HCT116 (cell line): ENCODE results near the gene SLC37A3. TPM values are rescaled to one million over a fixed set of nuclear protein-coding genes. Genes with fewer than 3 reads are reported as not detected.

Experiments
- ATAC-seq: fragments of 200-7000 bp; cut with Tn5 transposase; 2 replicates; pipeline ENCODE4 v1.9.1; 2020; ENCODE audit warnings: mild to moderate bottlenecking, moderate library complexity
- BruUV-seq: library from RNA; stranded (reverse); fragments of 400-500 nt; replicated peaks from 2 replicates; lab custom pipeline; 2021; lab: Mats Ljungman, UMichigan
- CTCF ChIA-PET: fragments of 300-600 bp; sonication (Branson Sonifier 250); formaldehyde crosslinking; loops from one replicate; lab custom pipeline; 2021; ENCODE audit warnings: antibody characterized with exemption; lab: Charles Lee
- POLR2A ChIA-PET: fragments of 300-600, 350-600 bp; sonication (Branson Sonifier 250); formaldehyde crosslinking; loops from one replicate; lab custom pipeline; 2021; ENCODE audit warnings: antibody characterized with exemption; lab: Charles Lee
- RAD21 ChIA-PET, 2 experiments: fragments of 300-600 bp; sonication (Branson Sonifier 250); formaldehyde crosslinking; loops; one replicate each; lab custom pipeline; 2023; ENCODE audit warnings: low total read pairs in 2 of 2; ENCODE audit not compliant: uncharacterized antibody in 2 of 2, unreplicated experiment in 2 of 2, low non-redundant PET in 1 of 2; lab: Charles Lee
- DNase-seq: peaks from one replicate; pipeline ENCODE4 v3.0.0-alpha.2; 2010; ENCODE audit warnings: low read depth, low spot score
- H2AFZ ChIP-seq: fragments of 200-600 bp; shearing (Covaris generic), sonication (generic); 2 replicates; pipeline ENCODE4 v1.6.1; 2017; ENCODE audit warnings: low read depth, mixed run types, mixed read lengths, antibody characterized with exemption, low read length; ENCODE audit not compliant: poor library complexity, severe bottlenecking
- H3K27ac ChIP-seq: 2 replicates; pipeline ENCODE4 v1.5.1; 2012; ENCODE audit warnings: low read depth, low read length
- H3K27me3 ChIP-seq: fragments of 200-600 bp; sonication (generic); 2 replicates; pipeline ENCODE4 v1.6.1; 2016; ENCODE audit warnings: mixed run types, low read length, mixed read lengths; ENCODE audit not compliant: insufficient read depth
- H3K36me3 ChIP-seq, 2 experiments: fragments of 200-500 bp in 1 of 2; fragments of 200-600 bp in 1 of 2; sonication (Bioruptor generic) in 1 of 2; sonication (generic) in 1 of 2; 2 replicates each; pipeline versions ENCODE4 v1.5.1 to v1.6.1; 2014 to 2016; ENCODE audit warnings: low read length in 2 of 2, inconsistent platforms in 1 of 2, mixed read lengths in 1 of 2, mixed run types in 1 of 2; ENCODE audit not compliant: insufficient read depth in 2 of 2, control insufficient read depth in 1 of 2
- H3K4me1 ChIP-seq, 2 experiments: fragments of 200-600 bp in 1 of 2; sonication (generic) in 1 of 2; 2 replicates each; pipeline versions ENCODE4 v1.5.1 to v1.6.1; 2012 to 2017; ENCODE audit warnings: low read length in 2 of 2, inconsistent platforms in 1 of 2, mild to moderate bottlenecking in 1 of 2, mixed read lengths in 1 of 2, mixed run types in 1 of 2, moderate library complexity in 1 of 2; ENCODE audit not compliant: insufficient read depth in 2 of 2, control insufficient read depth in 1 of 2
- H3K4me2 ChIP-seq: fragments of 200-600 bp; sonication (generic); 2 replicates; pipeline ENCODE4 v1.6.1; 2017; ENCODE audit warnings: mixed run types, low read length, mixed read lengths
- H3K4me3 ChIP-seq, 2 experiments: fragments of 200-600 bp in 1 of 2; sonication (generic) in 1 of 2; replicated peaks in 1 of 2; 2 replicates each; pipeline ENCODE4 v1.5.1; 2011 to 2016; ENCODE audit warnings: low read length in 2 of 2, control low read depth in 1 of 2, low read depth in 1 of 2, mild to moderate bottlenecking in 1 of 2, mixed read lengths in 1 of 2, mixed run types in 1 of 2
- H3K79me2 ChIP-seq: fragments of 200-600 bp; sonication (generic); 2 replicates; pipeline ENCODE4 v1.6.1; 2017; ENCODE audit warnings: mild to moderate bottlenecking, mixed run types, low read length, moderate library complexity, mixed read lengths; ENCODE audit not compliant: insufficient read depth
- H3K9ac ChIP-seq: fragments of 200-600 bp; sonication (generic); 2 replicates; pipeline ENCODE4 v1.6.1; 2016; ENCODE audit warnings: low read length, mixed read lengths
- H3K9me2 ChIP-seq: fragments of 200-600 bp; sonication (generic), shearing (Covaris generic); 2 replicates; pipeline ENCODE4 v1.6.1; 2017; ENCODE audit warnings: mixed run types, mild to moderate bottlenecking, moderate library complexity; ENCODE audit not compliant: insufficient read depth
- H3K9me3 ChIP-seq, 2 experiments: fragments of 200-500 bp in 1 of 2; fragments of 200-600 bp in 1 of 2; sonication (Bioruptor generic) in 1 of 2; sonication (generic) in 1 of 2; 2 replicates each; pipeline ENCODE4 v1.6.1; 2014 to 2017; ENCODE audit warnings: low read length in 2 of 2, mixed read lengths in 2 of 2, inconsistent platforms in 1 of 2, low read depth in 1 of 2, mild to moderate bottlenecking in 1 of 2, mixed run types in 1 of 2, moderate library complexity in 1 of 2; ENCODE audit not compliant: control insufficient read depth in 1 of 2, insufficient read depth in 1 of 2
- H4K20me1 ChIP-seq: fragments of 200-600 bp; sonication (generic), shearing (Covaris generic); 2 replicates; pipeline ENCODE4 v1.6.1; 2017; ENCODE audit warnings: mixed run types, mild to moderate bottlenecking, moderate library complexity; ENCODE audit not compliant: insufficient read depth
- CBX3 ChIP-seq: IDR thresholded peaks from 2 replicates; pipeline ENCODE4 v1.6.1; 2012; ENCODE audit warnings: low read depth
- CEBPB ChIP-seq: IDR thresholded peaks from 2 replicates; pipeline ENCODE4 v1.6.1; 2012; ENCODE audit warnings: low read depth
- EGR1 ChIP-seq: IDR thresholded peaks from 2 replicates; pipeline ENCODE4 v1.6.1; 2012; ENCODE audit warnings: low read depth
- ELF1 ChIP-seq: IDR thresholded peaks from 2 replicates; pipeline ENCODE4 v1.6.1; 2012; ENCODE audit warnings: low read depth, borderline replicate concordance
- EZH2 ChIP-seq: fragments of 200-600 bp; sonication (generic); IDR thresholded peaks from 2 replicates; pipeline ENCODE4 v1.6.1; 2017; ENCODE audit warnings: antibody characterized with exemption, mixed run types
- EZH2phosphoT487 ChIP-seq: fragments of 200-600 bp; IDR thresholded peaks from 2 replicates; pipeline ENCODE4 v1.6.1; 2018; ENCODE audit warnings: antibody characterized with exemption, borderline replicate concordance
- FOSL1 ChIP-seq: IDR thresholded peaks from 2 replicates; pipeline ENCODE4 v1.6.1; 2012; ENCODE audit warnings: low read depth
- JUND ChIP-seq: IDR thresholded peaks from 2 replicates; pipeline ENCODE4 v1.6.1; 2012
- POLR2AphosphoS5 ChIP-seq: IDR thresholded peaks from 2 replicates; pipeline ENCODE4 v1.6.1; 2011; ENCODE audit warnings: mild to moderate bottlenecking, low read depth, low read length, moderate library complexity
- RAD21 ChIP-seq: IDR thresholded peaks from 2 replicates; pipeline ENCODE4 v1.6.1; 2012; ENCODE audit warnings: low read depth, mild to moderate bottlenecking
- REST ChIP-seq: IDR thresholded peaks from 2 replicates; pipeline ENCODE4 v1.6.1; 2012; ENCODE audit warnings: low read depth
- SIN3A ChIP-seq: IDR thresholded peaks from 2 replicates; pipeline ENCODE4 v1.6.1; 2012; ENCODE audit warnings: low read depth
- SP1 ChIP-seq: IDR thresholded peaks from 2 replicates; pipeline ENCODE4 v1.6.1; 2012; ENCODE audit warnings: low read depth
- SRF ChIP-seq: IDR thresholded peaks from 2 replicates; pipeline ENCODE4 v1.6.1; 2012; ENCODE audit warnings: low read depth
- YY1 ChIP-seq: IDR thresholded peaks from 2 replicates; pipeline ENCODE4 v1.6.1; 2011; ENCODE audit warnings: low read length, low read depth, moderate library complexity, mild to moderate bottlenecking; ENCODE audit not compliant: insufficient replicate concordance; ENCODE audit errors: extremely low read depth
- ZFX ChIP-seq: fragments of 450-650 bp; IDR thresholded peaks from 2 replicates; pipeline ENCODE4 v1.6.1; 2017
- ZNF274 ChIP-seq: fragments of 200-500 bp; sonication (Bioruptor generic); IDR thresholded peaks from 2 replicates; pipeline ENCODE4 v1.6.1; 2014; ENCODE audit warnings: mild to moderate bottlenecking, low read depth, low read length, inconsistent platforms
- intact Hi-C: fragments of 100-400 bp; cut with micrococcal nuclease; formaldehyde crosslinking; loops from 2 replicates; pipeline ENCODE4 v1.10.0; 2022
- total RNA-seq: library from RNA; stranded (reverse); gene quantifications from one replicate; pipeline ENCODE4 v1.2.1, GENCODE V29; 2021; ENCODE audit not compliant: unreplicated experiment
- TF ChIP-seq, protein P1 (sequence below), 3 experiments: fragments of 200-600 bp in 1 of 3; sonication (generic) in 1 of 3; IDR thresholded peaks in 2 of 3; conservative IDR thresholded peaks in 1 of 3; 2 replicates each; pipeline ENCODE4 v1.5.1; 2012 to 2017; ENCODE audit warnings: low read depth in 2 of 3, low read length in 2 of 3, antibody characterized with exemption in 1 of 3, borderline replicate concordance in 1 of 3, control low read depth in 1 of 3, mild to moderate bottlenecking in 1 of 3, mixed read lengths in 1 of 3, mixed run types in 1 of 3, moderate library complexity in 1 of 3; ENCODE audit not compliant: insufficient read depth in 1 of 3
- TF ChIP-seq, protein P2 (sequence below): IDR thresholded peaks from 2 replicates; pipeline ENCODE4 v1.6.1; 2012
- TF ChIP-seq, protein P3 (sequence below): IDR thresholded peaks from 2 replicates; pipeline ENCODE4 v1.6.1; 2012

Gene SLC37A3
- total RNA-seq, 1 experiment from 2014 or later = 41.8 TPM

- POLR2A ChIA-PET = interaction anchor here (0.6 kb wide), 1 partner anchor 13 kb away, joined by 4 read pairs; the partner anchor contains the start of gene SLC37A3
- Histone ChIP-seq H3K79me2 (peaks cover 68% of the 10 kb centered on the region), H3K4me3 (no peak overlapping the region), H3K27me3 (no peaks in the 10 kb centered on the region), H3K9ac (no peak overlapping the region), H3K4me1 (no peaks in the 10 kb centered on the region), H2AFZ (no peak overlapping the region), H3K9me3 (no peaks in the 10 kb centered on the region), H3K36me3 (peaks cover 2 to 11% of the 10 kb centered on the region in 2 experiments; a peak in 3 of 4 replicates), H3K9me2 (no peaks in the 10 kb centered on the region), H4K20me1 (no peaks in the 10 kb centered on the region), H3K4me2 (no peak overlapping the region), H3K27ac (no peak overlapping the region)
- DNase-seq (no peak), ATAC-seq (no peak)
- intact Hi-C loops = no loop called here
- no TSS peak for BruUV-seq
- RAD21 ChIA-PET = no interaction called here
- no peak for TF ChIP-seq CEBPB
- TF ChIP-seq ELF1 = no peak
- no peak for TF ChIP-seq REST
- TF ChIP-seq, protein P1, sequence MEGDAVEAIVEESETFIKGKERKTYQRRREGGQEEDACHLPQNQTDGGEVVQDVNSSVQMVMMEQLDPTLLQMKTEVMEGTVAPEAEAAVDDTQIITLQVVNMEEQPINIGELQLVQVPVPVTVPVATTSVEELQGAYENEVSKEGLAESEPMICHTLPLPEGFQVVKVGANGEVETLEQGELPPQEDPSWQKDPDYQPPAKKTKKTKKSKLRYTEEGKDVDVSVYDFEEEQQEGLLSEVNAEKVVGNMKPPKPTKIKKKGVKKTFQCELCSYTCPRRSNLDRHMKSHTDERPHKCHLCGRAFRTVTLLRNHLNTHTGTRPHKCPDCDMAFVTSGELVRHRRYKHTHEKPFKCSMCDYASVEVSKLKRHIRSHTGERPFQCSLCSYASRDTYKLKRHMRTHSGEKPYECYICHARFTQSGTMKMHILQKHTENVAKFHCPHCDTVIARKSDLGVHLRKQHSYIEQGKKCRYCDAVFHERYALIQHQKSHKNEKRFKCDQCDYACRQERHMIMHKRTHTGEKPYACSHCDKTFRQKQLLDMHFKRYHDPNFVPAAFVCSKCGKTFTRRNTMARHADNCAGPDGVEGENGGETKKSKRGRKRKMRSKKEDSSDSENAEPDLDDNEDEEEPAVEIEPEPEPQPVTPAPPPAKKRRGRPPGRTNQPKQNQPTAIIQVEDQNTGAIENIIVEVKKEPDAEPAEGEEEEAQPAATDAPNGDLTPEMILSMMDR (IDR thresholded peaks at IDR 0.05 in 2 of 3, conservative IDR thresholded peaks at IDR 0.05 in 1 of 3; ENCODE audit: borderline replicate concordance in 1 of 3, insufficient read depth in 1 of 3, low read depth in 2 of 3, low read length in 2 of 3) = no peak
- TF ChIP-seq EZH2 = no peak
- TF ChIP-seq EZH2phosphoT487 = no peak
- TF ChIP-seq EGR1 = no peak
- TF ChIP-seq SIN3A = no peak
- TF ChIP-seq SP1 = no peak
- TF ChIP-seq POLR2AphosphoS5 = no peak
- no peak for TF ChIP-seq YY1
- TF ChIP-seq FOSL1 = no peak
- no peak for TF ChIP-seq SRF
- TF ChIP-seq CBX3 = no peak
- TF ChIP-seq, protein P2, sequence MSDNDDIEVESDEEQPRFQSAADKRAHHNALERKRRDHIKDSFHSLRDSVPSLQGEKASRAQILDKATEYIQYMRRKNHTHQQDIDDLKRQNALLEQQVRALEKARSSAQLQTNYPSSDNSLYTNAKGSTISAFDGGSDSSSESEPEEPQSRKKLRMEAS = no peak
- TF ChIP-seq JUND = no peak
- no peak for TF ChIP-seq RAD21
- TF ChIP-seq ZFX = no peak
- TF ChIP-seq, protein P3, sequence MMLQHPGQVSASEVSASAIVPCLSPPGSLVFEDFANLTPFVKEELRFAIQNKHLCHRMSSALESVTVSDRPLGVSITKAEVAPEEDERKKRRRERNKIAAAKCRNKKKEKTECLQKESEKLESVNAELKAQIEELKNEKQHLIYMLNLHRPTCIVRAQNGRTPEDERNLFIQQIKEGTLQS = no peak
- TF ChIP-seq ZNF274 = no peak
- CTCF ChIA-PET = no interaction called here
Measured at GRCh38 chr7:140384894-140385545, 13.3 kb downstream of the SLC37A3 start.
